GM12878 (cell line): Measurements from ENCODE around the gene MSI2.

ENCODE experiments used
- EP300 ChIP-seq, 2 experiments: fragments of 150-350 bp in 1 of 2; IDR thresholded peaks; 2 replicates each; pipeline ENCODE4 v1.6.1; 2011 to 2012; ENCODE audit warnings: low read depth in 2 of 2, low read length in 2 of 2, borderline replicate concordance in 1 of 2, improper control_type of control experiment in 1 of 2, inconsistent platforms in 1 of 2; ENCODE audit not compliant: control insufficient read depth in 1 of 2
- ESRRA ChIP-seq: IDR thresholded peaks from 2 replicates; pipeline ENCODE4 v1.6.1; 2012; ENCODE audit warnings: mild to moderate bottlenecking, low read length, improper control_type of control experiment
- EZH2 ChIP-seq: IDR thresholded peaks from 2 replicates; pipeline ENCODE4 v1.6.1; 2012; ENCODE audit warnings: low read depth, mild to moderate bottlenecking, control low read depth, inconsistent platforms, low read length, borderline replicate concordance; ENCODE audit not compliant: control insufficient read depth
- FOS ChIP-seq: IDR thresholded peaks from 3 replicates; pipeline ENCODE4 v1.6.1; 2011; ENCODE audit warnings: borderline replicate concordance; ENCODE audit not compliant: insufficient read length; ENCODE audit errors: extremely low read depth
- GABPA ChIP-seq: IDR thresholded peaks from 2 replicates; pipeline ENCODE4 v1.6.1; 2014; ENCODE audit warnings: antibody characterized with exemption, low read depth, mild to moderate bottlenecking, inconsistent platforms
- POLR2A ChIP-seq: IDR thresholded peaks from 2 replicates; pipeline ENCODE4 v1.6.1; 2011; ENCODE audit warnings: low read depth, mild to moderate bottlenecking, low read length
- POLR2AphosphoS5 ChIP-seq: IDR thresholded peaks from 2 replicates; pipeline ENCODE4 v1.6.1; 2011; ENCODE audit warnings: mild to moderate bottlenecking, low read length, inconsistent platforms
- RAD21 ChIP-seq: IDR thresholded peaks from 2 replicates; pipeline ENCODE4 v1.6.1; 2011; ENCODE audit warnings: mild to moderate bottlenecking, low read depth, low read length, moderate library complexity; ENCODE audit not compliant: insufficient read depth
- SRF ChIP-seq, 2 experiments: IDR thresholded peaks; 2 replicates each; pipeline ENCODE4 v1.6.1; 2011; ENCODE audit warnings: low read depth in 2 of 2, low read length in 2 of 2, mild to moderate bottlenecking in 1 of 2, moderate library complexity in 1 of 2
- TAF1 ChIP-seq: IDR thresholded peaks from 2 replicates; pipeline ENCODE4 v1.6.1; 2011; ENCODE audit warnings: mild to moderate bottlenecking, low read depth, low read length, borderline replicate concordance
- ZNF24 ChIP-seq: fragments of 450-650 bp; IDR thresholded peaks from 2 replicates; pipeline ENCODE4 v1.6.1; 2017; ENCODE audit warnings: antibody characterized with exemption, mild to moderate bottlenecking
- TF ChIP-seq, protein P1 (sequence below): fragments of 450-650 bp; IDR thresholded peaks from 2 replicates; pipeline ENCODE4 v1.6.1; 2018; ENCODE audit warnings: borderline replicate concordance, mild to moderate bottlenecking; ENCODE audit not compliant: partially characterized antibody
- TF ChIP-seq, protein P2 (sequence below), 3 experiments: IDR thresholded peaks in 2 of 3; conservative IDR thresholded peaks in 1 of 3; 2 replicates each; pipeline ENCODE4 v1.5.1; 2011; ENCODE audit warnings: low read depth in 3 of 3, low read length in 3 of 3, mild to moderate bottlenecking in 3 of 3, control low read depth in 2 of 3, moderate library complexity in 2 of 3, inconsistent platforms in 1 of 3, mixed read lengths in 1 of 3; ENCODE audit not compliant: control insufficient read depth in 2 of 3, insufficient read depth in 1 of 3; ENCODE audit errors: extremely low read depth in 1 of 3

DNA sequence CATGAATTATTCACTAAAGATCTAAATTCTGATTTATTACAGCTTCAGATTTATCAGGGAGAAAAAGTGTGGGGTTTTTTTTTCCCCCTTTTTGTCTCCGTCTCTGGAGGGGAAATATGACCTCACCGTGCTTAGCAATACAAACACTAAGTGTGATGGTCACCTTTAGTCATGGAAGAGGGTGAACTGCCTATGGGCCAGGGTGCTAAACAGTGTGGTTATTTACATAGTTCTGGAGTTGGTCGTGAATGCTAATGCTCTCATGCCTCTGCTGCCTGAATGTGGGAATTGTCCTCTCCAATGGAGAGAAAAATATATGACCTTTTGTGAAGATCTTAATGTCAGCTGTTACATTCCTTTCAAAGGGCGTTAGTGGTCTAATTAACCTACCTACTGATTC lies 44.8 kb upstream of the MSI2 start:
- TF ChIP-seq SRF (IDR thresholded peaks at IDR 0.05; ENCODE audit: low read depth in 2 of 2, low read length in 2 of 2): no peak
- TF ChIP-seq, protein P1, sequence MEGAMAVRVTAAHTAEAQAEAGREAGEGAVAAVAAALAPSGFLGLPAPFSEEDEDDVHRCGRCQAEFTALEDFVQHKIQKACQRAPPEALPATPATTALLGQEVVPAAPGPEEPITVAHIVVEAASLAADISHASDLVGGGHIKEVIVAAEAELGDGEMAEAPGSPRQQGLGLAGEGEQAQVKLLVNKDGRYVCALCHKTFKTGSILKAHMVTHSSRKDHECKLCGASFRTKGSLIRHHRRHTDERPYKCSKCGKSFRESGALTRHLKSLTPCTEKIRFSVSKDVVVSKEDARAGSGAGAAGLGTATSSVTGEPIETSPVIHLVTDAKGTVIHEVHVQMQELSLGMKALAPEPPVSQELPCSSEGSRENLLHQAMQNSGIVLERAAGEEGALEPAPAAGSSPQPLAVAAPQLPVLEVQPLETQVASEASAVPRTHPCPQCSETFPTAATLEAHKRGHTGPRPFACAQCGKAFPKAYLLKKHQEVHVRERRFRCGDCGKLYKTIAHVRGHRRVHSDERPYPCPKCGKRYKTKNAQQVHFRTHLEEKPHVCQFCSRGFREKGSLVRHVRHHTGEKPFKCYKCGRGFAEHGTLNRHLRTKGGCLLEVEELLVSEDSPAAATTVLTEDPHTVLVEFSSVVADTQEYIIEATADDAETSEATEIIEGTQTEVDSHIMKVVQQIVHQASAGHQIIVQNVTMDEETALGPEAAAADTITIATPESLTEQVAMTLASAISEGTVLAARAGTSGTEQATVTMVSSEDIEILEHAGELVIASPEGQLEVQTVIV: no peak
- no peak for TF ChIP-seq ESRRA
- no peak for TF ChIP-seq ZNF24
- no peak for TF ChIP-seq FOS
- no peak for TF ChIP-seq GABPA
- TF ChIP-seq EP300 (IDR thresholded peaks at IDR 0.05; ENCODE audit: borderline replicate concordance in 1 of 2, control insufficient read depth in 1 of 2, low read depth in 2 of 2, low read length in 2 of 2): no peak
- no peak for TF ChIP-seq POLR2A
- TF ChIP-seq TAF1: no peak
- TF ChIP-seq, protein P2, sequence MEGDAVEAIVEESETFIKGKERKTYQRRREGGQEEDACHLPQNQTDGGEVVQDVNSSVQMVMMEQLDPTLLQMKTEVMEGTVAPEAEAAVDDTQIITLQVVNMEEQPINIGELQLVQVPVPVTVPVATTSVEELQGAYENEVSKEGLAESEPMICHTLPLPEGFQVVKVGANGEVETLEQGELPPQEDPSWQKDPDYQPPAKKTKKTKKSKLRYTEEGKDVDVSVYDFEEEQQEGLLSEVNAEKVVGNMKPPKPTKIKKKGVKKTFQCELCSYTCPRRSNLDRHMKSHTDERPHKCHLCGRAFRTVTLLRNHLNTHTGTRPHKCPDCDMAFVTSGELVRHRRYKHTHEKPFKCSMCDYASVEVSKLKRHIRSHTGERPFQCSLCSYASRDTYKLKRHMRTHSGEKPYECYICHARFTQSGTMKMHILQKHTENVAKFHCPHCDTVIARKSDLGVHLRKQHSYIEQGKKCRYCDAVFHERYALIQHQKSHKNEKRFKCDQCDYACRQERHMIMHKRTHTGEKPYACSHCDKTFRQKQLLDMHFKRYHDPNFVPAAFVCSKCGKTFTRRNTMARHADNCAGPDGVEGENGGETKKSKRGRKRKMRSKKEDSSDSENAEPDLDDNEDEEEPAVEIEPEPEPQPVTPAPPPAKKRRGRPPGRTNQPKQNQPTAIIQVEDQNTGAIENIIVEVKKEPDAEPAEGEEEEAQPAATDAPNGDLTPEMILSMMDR (IDR thresholded peaks at IDR 0.05 in 2 of 3, conservative IDR thresholded peaks at IDR 0.05 in 1 of 3; ENCODE audit: control insufficient read depth in 2 of 3, extremely low read depth in 1 of 3, insufficient read depth in 1 of 3, low read depth in 3 of 3, low read length in 3 of 3): no peak
- no peak for TF ChIP-seq RAD21
- no peak for TF ChIP-seq POLR2AphosphoS5
- TF ChIP-seq EZH2: no peak
